ENCODE measurements around the gene DNM2. TPM values are rescaled to one million over a fixed set of nuclear protein-coding genes. Genes with fewer than 3 reads are reported as not detected.

The DNM2 gene
- total RNA-seq, 1 donor from 2014 or later: 129 TPM

GRCh38 chr19:10802479-10802878 is 84.6 kb downstream of the DNM2 start:
- TF ChIP-seq EZH2 (IDR thresholded peaks at IDR 0.05; ENCODE audit: insufficient read depth, low read length) (no peak), CTCF (IDR thresholded peaks at IDR 0.05; ENCODE audit: insufficient read depth, low read depth, low read length) (no peak)
- Mint-ChIP-seq H3K27me3 (ENCODE audit: low read depth, unreplicated experiment) (no peaks in the 10 kb centered on the region), H3K4me3 (ENCODE audit: unreplicated experiment) (no peak overlapping the region), H3K9me3 (ENCODE audit: unreplicated experiment) (no peaks in the 10 kb centered on the region), H3K27ac (ENCODE audit: unreplicated experiment) (no peak overlapping the region), H3K4me1 (ENCODE audit: low read depth, unreplicated experiment) (no peaks in the 10 kb centered on the region), H3K36me3 (ENCODE audit: low read depth, unreplicated experiment) (peaks cover 19% of the 10 kb centered on the region)
- Histone ChIP-seq H3K27me3 (ENCODE audit: insufficient read depth, low read length) (no peaks in the 10 kb centered on the region), H3K4me3 (ENCODE audit: insufficient read depth, low read depth, low read length) (no peak overlapping the region), H4K20me1 (ENCODE audit: insufficient read depth, low read length) (no peaks in the 10 kb centered on the region), H3K4me2 (ENCODE audit: low read length) (no peak overlapping the region), H3K27ac (ENCODE audit: low read depth, low read length) (no peak overlapping the region), H2AFZ (ENCODE audit: low read depth, low read length) (no peak overlapping the region), H3K4me1 (ENCODE audit: insufficient read depth, low read length) (no peaks in the 10 kb centered on the region), H3K79me2 (ENCODE audit: insufficient read depth, low read length) (no peaks in the 10 kb centered on the region), H3K36me3 (ENCODE audit: insufficient read depth, low read length) (peaks cover 19% of the 10 kb centered on the region), H3K9ac (ENCODE audit: low read length) (no peak overlapping the region), H3K9me3 (ENCODE audit: insufficient read depth, low read depth, low read length) (no peaks in the 10 kb centered on the region)
- DNase-seq (ENCODE audit: low read depth) (no peak), FAIRE-seq (no peak)

- Histone ChIP-seq H2AFZ (ENCODE audit: low read depth, low read length) (no peak overlapping the region), H3K9me3 (ENCODE audit: insufficient read depth, low read depth, low read length) (no peaks in the 10 kb centered on the region), H3K27me3 (ENCODE audit: insufficient read depth, low read length) (no peaks in the 10 kb centered on the region), H3K4me1 (ENCODE audit: insufficient read depth, low read length) (no peaks in the 10 kb centered on the region), H4K20me1 (ENCODE audit: insufficient read depth, low read length) (no peaks in the 10 kb centered on the region), H3K9ac (ENCODE audit: low read length) (no peak overlapping the region), H3K4me3 (ENCODE audit: insufficient read depth, low read depth, low read length) (no peak overlapping the region), H3K27ac (ENCODE audit: low read depth, low read length) (no peak overlapping the region), H3K4me2 (ENCODE audit: low read length) (no peak overlapping the region), H3K36me3 (ENCODE audit: insufficient read depth, low read length) (peaks cover 16% of the 10 kb centered on the region), H3K79me2 (ENCODE audit: insufficient read depth, low read length) (no peaks in the 10 kb centered on the region)
- no peak overlapping the region for H3K4me3 Mint-ChIP-seq (ENCODE audit: unreplicated experiment)
- DNase-seq (ENCODE audit: low read depth) (no peak), FAIRE-seq (no peak)
- no peaks in the 10 kb centered on the region for H3K4me1 Mint-ChIP-seq (ENCODE audit: low read depth, unreplicated experiment)
- no peaks in the 10 kb centered on the region for H3K27me3 Mint-ChIP-seq (ENCODE audit: low read depth, unreplicated experiment)
- no peaks in the 10 kb centered on the region for H3K9me3 Mint-ChIP-seq (ENCODE audit: unreplicated experiment)
- TF ChIP-seq CTCF (IDR thresholded peaks at IDR 0.05; ENCODE audit: insufficient read depth, low read depth, low read length): no peak
- TF ChIP-seq EZH2 (IDR thresholded peaks at IDR 0.05; ENCODE audit: insufficient read depth, low read length): no peak
- H3K36me3 Mint-ChIP-seq (ENCODE audit: low read depth, unreplicated experiment): peaks cover 23% of the 10 kb centered on the region
- H3K27ac Mint-ChIP-seq (ENCODE audit: unreplicated experiment): no peak overlapping the region
Measured at GRCh38 chr19:10803252-10803651, 85.4 kb downstream of the DNM2 start.

GRCh38 chr19:10805065-10805757 is 87.3 kb downstream of the DNM2 start:
- Mint-ChIP-seq H3K4me3 (ENCODE audit: unreplicated experiment) (no peak overlapping the region), H3K27me3 (ENCODE audit: low read depth, unreplicated experiment) (no peaks in the 10 kb centered on the region), H3K4me1 (ENCODE audit: low read depth, unreplicated experiment) (peaks cover 7% of the 10 kb centered on the region), H3K36me3 (ENCODE audit: low read depth, unreplicated experiment) (peaks cover 32% of the 10 kb centered on the region), H3K27ac (ENCODE audit: unreplicated experiment) (no peak overlapping the region), H3K9me3 (ENCODE audit: unreplicated experiment) (no peaks in the 10 kb centered on the region)
- Histone ChIP-seq H2AFZ (ENCODE audit: low read depth, low read length) (no peak overlapping the region), H3K9ac (ENCODE audit: low read length) (no peak overlapping the region), H3K4me3 (ENCODE audit: insufficient read depth, low read depth, low read length) (no peak overlapping the region), H4K20me1 (ENCODE audit: insufficient read depth, low read length) (no peaks in the 10 kb centered on the region), H3K36me3 (ENCODE audit: insufficient read depth, low read length) (peaks cover 15% of the 10 kb centered on the region), H3K4me1 (ENCODE audit: insufficient read depth, low read length) (peaks cover 13% of the 10 kb centered on the region), H3K9me3 (ENCODE audit: insufficient read depth, low read depth, low read length) (no peaks in the 10 kb centered on the region), H3K79me2 (ENCODE audit: insufficient read depth, low read length) (no peaks in the 10 kb centered on the region), H3K27me3 (ENCODE audit: insufficient read depth, low read length) (no peaks in the 10 kb centered on the region), H3K27ac (ENCODE audit: low read depth, low read length) (no peak overlapping the region), H3K4me2 (ENCODE audit: low read length) (no peak overlapping the region)
- no peak for FAIRE-seq
- TF ChIP-seq EZH2 (IDR thresholded peaks at IDR 0.05; ENCODE audit: insufficient read depth, low read length): no peak
- no peak for TF ChIP-seq CTCF (IDR thresholded peaks at IDR 0.05; ENCODE audit: insufficient read depth, low read depth, low read length)
- no peak for DNase-seq (ENCODE audit: low read depth)

Measured in astrocyte (in vitro differentiated cells and primary cell).